NB4 (cell line): ENCODE measurements around the gene PODXL.

Experiments used
- MAX ChIP-seq: IDR thresholded peaks from 2 replicates; pipeline ENCODE4 v1.6.1; 2011; ENCODE audit warnings: low read depth, low read length
- MYC ChIP-seq: IDR thresholded peaks from 2 replicates; pipeline ENCODE4 v1.6.1; 2011; ENCODE audit warnings: low read depth, low read length
- POLR2A ChIP-seq: IDR thresholded peaks from 2 replicates; pipeline ENCODE4 v1.6.1; 2011; ENCODE audit warnings: mild to moderate bottlenecking; ENCODE audit not compliant: insufficient read length; ENCODE audit errors: extremely low read depth
- TF ChIP-seq, protein P1 (sequence below): IDR thresholded peaks from one replicate; pipeline ENCODE4 v1.5.1; 2012; ENCODE audit warnings: low read depth, low read length

- TF ChIP-seq POLR2A (no peak), MYC (no peak), MAX (no peak)
- TF ChIP-seq, protein P1, sequence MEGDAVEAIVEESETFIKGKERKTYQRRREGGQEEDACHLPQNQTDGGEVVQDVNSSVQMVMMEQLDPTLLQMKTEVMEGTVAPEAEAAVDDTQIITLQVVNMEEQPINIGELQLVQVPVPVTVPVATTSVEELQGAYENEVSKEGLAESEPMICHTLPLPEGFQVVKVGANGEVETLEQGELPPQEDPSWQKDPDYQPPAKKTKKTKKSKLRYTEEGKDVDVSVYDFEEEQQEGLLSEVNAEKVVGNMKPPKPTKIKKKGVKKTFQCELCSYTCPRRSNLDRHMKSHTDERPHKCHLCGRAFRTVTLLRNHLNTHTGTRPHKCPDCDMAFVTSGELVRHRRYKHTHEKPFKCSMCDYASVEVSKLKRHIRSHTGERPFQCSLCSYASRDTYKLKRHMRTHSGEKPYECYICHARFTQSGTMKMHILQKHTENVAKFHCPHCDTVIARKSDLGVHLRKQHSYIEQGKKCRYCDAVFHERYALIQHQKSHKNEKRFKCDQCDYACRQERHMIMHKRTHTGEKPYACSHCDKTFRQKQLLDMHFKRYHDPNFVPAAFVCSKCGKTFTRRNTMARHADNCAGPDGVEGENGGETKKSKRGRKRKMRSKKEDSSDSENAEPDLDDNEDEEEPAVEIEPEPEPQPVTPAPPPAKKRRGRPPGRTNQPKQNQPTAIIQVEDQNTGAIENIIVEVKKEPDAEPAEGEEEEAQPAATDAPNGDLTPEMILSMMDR = no peak
Measured at GRCh38 chr7:131524115-131524514, 32.3 kb downstream of the PODXL start.
